HG03135 (cell line): ENCODE results near the gene FUBP3.
"Not testable (repeated sequence)": the region's sequence is repeated elsewhere in the genome, so short reads cannot be mapped to it uniquely, and the experiment has no call there.

Experiments
- ATAC-seq: cut with Tn5 transposase; IDR thresholded peaks from one replicate; pipeline ENCODE4 v1.9.1; 2021; ENCODE audit warnings: mild to moderate bottlenecking, moderate library complexity; ENCODE audit not compliant: unreplicated experiment

Gene FUBP3

GRCh38 chr9:130680836-130681768 is 101.7 kb downstream of the FUBP3 start:
- no peak for ATAC-seq

GRCh38 chr9:130681769-130682420 is 102.5 kb downstream of the FUBP3 start:
- no peak for ATAC-seq

DNA sequence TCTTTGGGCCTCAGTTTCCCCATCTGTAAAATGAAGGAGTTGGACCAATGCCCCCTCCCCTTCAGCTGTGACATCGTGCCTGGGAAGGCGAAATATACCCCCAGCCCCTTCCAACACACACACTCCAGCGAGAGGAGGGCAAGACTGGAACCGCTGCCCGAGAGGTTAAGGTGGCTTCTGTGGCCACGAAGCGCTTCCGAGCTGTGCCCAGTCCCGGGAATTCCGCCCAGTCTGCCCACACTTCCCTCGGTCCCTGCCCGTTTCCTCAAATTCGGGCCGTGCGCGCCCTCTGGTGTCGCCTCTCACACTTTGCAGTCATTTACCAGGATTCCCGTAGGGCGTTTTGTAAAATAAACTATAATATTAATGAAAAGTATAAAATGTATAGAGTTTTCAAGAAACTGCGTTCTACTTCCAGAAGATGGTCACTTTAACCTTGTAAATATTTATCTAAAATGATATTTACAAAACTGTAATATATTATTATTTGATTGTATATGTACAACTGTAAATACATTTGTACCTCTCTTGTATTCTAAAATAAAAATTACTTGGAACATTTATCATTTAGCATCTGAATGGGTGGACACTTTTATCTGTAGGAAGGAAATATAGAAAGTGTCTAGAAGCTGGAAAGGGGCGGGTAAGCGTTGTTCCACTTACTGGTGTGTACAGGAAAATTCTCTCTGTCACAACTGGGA is 103.2 kb downstream of the FUBP3 start:
- ATAC-seq: no peak

DNA sequence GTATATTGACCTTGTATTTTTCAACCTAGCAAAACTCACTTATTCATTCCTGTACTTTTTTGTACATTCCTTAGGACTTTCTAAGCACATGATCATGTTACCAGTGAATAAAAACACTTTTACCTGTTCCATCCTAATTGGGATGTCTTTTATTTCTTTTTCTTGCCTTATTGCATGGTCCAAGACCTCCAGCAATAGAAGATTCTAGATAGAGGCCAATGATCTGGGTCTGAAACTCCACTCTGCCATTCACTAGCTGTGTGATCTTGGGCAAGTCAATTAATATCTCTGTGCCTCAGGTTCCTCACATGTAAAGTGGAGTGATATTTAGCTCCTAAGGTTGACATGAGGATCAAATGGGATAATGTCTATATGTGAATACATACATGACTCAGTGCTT is 105.7 kb downstream of the FUBP3 start:
- ATAC-seq: no peak

GRCh38 chr9:130685945-130686344 is 106.6 kb downstream of the FUBP3 start:
- ATAC-seq: not testable (repeated sequence)

DNA sequence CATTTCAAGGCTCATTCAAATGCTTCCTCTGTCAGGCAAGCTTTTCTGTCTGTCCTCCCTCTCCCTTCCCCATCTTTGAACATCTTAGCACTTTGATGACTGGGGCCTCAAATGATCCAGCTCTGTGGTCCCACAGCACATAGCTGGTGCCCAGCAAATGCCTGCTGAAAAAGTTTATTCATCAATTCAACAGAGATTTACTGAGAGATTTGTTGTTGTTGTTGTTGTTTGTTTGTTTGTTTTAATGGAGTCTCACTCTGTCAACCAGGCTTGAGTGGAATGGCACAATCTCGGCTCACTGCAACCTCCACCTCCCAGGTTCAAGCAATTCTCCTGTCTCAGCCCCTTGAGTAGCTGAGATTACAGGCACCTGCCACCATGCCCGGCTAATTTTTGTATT is 108.2 kb downstream of the FUBP3 start:
- no peak for ATAC-seq
